ENCODE data around the gene N4BP2L1. TPM values are rescaled to one million over a fixed set of nuclear protein-coding genes. Genes with fewer than 3 reads are reported as not detected.

Gene N4BP2L1
- total RNA-seq, 1 experiment from 2014 or later: 2.6 TPM

DNA sequence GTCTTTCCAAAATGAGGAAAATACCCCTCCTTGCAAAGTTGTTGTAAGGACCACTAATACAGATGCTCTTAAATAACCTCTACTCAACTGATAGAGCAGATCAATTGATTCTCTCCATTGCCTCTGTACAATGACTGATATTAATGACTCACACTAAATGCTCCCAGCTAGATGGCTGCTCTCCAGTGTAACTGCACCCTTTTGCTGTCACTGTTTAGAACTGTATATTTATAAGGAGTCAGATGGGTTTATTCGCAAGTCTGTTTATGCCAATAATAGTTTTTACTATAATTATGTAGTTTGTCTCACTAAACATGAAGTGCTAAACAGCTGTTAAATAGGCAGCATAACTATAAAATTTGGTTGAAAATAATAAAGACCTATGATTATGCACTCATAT, 21.0 kb upstream of the N4BP2L1 start:
- TF ChIP-seq, protein P1, sequence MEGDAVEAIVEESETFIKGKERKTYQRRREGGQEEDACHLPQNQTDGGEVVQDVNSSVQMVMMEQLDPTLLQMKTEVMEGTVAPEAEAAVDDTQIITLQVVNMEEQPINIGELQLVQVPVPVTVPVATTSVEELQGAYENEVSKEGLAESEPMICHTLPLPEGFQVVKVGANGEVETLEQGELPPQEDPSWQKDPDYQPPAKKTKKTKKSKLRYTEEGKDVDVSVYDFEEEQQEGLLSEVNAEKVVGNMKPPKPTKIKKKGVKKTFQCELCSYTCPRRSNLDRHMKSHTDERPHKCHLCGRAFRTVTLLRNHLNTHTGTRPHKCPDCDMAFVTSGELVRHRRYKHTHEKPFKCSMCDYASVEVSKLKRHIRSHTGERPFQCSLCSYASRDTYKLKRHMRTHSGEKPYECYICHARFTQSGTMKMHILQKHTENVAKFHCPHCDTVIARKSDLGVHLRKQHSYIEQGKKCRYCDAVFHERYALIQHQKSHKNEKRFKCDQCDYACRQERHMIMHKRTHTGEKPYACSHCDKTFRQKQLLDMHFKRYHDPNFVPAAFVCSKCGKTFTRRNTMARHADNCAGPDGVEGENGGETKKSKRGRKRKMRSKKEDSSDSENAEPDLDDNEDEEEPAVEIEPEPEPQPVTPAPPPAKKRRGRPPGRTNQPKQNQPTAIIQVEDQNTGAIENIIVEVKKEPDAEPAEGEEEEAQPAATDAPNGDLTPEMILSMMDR (IDR thresholded peaks at IDR 0.05; ENCODE audit: unreplicated experiment): no peak
- intact Hi-C loops (cut with micrococcal nuclease; ENCODE audit: unreplicated experiment): no loop called here
- no peak for DNase-seq
- Mint-ChIP-seq H3K4me1 (ENCODE audit: low read depth, unreplicated experiment) (no peaks in the 10 kb centered on the region), H3K9me3 (ENCODE audit: low read depth, unreplicated experiment) (no peaks in the 10 kb centered on the region), H3K27ac (ENCODE audit: unreplicated experiment) (no peak overlapping the region), H3K36me3 (ENCODE audit: insufficient read depth, unreplicated experiment) (no peaks in the 10 kb centered on the region), H3K27me3 (ENCODE audit: unreplicated experiment) (no peaks in the 10 kb centered on the region), H3K4me3 (ENCODE audit: low read depth, unreplicated experiment) (no peak overlapping the region)
- CTCF ChIA-PET: no interaction called here
- no TSS peak for BruUV-seq (replicated peaks)

DNA sequence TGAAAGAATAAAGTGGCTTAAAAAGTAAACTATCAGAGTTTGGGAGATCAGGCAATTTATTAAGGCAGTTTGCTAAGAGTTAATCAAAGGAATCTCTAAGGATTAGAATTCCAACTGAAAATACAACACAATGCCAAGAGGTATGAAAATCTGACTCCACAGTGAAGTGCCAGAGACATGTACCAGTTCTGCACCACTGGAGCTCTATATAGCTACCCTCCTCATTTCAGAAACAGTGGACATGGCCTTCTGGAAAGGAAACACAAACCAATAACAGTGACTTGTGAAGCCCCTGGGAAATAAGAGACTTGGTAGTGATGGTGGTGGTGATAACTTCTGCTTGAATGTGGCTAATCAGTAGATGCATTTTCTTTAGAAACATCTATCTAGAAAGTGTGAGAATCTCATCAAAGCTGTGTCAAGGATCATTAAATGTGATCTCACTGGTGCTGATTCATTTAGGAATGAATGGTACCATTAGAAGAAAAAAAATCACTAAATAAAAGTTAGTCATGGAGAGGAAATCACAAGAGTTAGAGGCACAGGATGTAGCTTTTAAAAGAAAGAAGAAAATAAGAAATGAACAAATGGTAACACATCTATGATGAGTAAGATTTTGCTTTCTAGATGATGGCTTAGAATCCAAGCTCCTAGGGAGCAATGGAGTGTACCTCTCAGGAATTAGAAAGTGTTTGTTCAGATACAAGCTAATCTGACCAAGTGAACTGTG, 20.1 kb upstream of the N4BP2L1 start:
- Mint-ChIP-seq H3K27me3 (ENCODE audit: unreplicated experiment) (no peaks in the 10 kb centered on the region), H3K4me1 (ENCODE audit: low read depth, unreplicated experiment) (peaks cover 3% of the 10 kb centered on the region), H3K4me3 (ENCODE audit: low read depth, unreplicated experiment) (no peak overlapping the region), H3K36me3 (ENCODE audit: insufficient read depth, unreplicated experiment) (peaks cover 6% of the 10 kb centered on the region), H3K9me3 (ENCODE audit: low read depth, unreplicated experiment) (no peaks in the 10 kb centered on the region), H3K27ac (ENCODE audit: unreplicated experiment) (no peak overlapping the region)
- no peak for DNase-seq
- intact Hi-C loops (cut with micrococcal nuclease; ENCODE audit: unreplicated experiment): no loop called here
- no TSS peak for BruUV-seq (replicated peaks)
- CTCF ChIA-PET: no interaction called here
- TF ChIP-seq, protein P1 (IDR thresholded peaks at IDR 0.05; ENCODE audit: unreplicated experiment): no peak

DNA sequence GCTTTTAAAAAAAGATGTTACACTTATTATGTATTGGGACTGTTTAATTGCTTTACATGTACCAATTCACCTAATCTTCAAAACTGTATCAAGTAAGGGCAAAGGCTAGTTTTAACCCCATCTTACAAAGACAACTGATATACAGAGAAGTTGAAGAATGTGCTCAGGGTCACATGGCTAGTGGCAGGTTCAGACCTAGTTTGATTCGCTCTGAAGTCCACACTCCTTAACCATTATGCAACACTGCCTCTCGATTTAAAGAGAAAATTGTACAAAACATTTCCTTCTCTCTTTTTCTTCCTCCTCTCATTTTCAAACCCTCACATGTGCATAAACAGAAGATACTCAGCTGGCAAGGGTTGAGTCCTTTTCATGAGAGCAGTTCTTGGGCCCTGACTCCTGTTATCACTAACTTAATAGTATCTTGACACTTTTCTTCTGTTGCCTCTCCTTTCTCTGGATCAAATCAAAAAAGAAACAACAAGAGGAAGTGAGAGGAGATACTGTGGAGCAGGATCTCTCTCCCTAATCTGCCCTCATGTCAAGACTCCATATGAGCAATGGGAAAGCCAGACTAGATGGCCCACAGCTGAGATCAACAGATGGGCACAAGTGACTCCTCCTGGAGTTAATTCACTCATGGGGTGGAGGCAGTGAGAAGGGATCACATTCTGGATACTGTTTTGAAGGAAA, 19.0 kb upstream of the N4BP2L1 start:
- no peak overlapping the region for H3K27ac Mint-ChIP-seq (ENCODE audit: unreplicated experiment)
- no TSS peak for BruUV-seq (replicated peaks)
- peaks cover 9% of the 10 kb centered on the region for H3K36me3 Mint-ChIP-seq (ENCODE audit: insufficient read depth, unreplicated experiment)
- peaks cover 8% of the 10 kb centered on the region for H3K4me1 Mint-ChIP-seq (ENCODE audit: low read depth, unreplicated experiment)
- no peak overlapping the region for H3K4me3 Mint-ChIP-seq (ENCODE audit: low read depth, unreplicated experiment)
- no peak for DNase-seq
- H3K27me3 Mint-ChIP-seq (ENCODE audit: unreplicated experiment): no peaks in the 10 kb centered on the region
- intact Hi-C loops (cut with micrococcal nuclease; ENCODE audit: unreplicated experiment): no loop called here
- CTCF ChIA-PET: no interaction called here
- TF ChIP-seq, protein P1 (IDR thresholded peaks at IDR 0.05; ENCODE audit: unreplicated experiment): no peak
- no peaks in the 10 kb centered on the region for H3K9me3 Mint-ChIP-seq (ENCODE audit: low read depth, unreplicated experiment)

DNA sequence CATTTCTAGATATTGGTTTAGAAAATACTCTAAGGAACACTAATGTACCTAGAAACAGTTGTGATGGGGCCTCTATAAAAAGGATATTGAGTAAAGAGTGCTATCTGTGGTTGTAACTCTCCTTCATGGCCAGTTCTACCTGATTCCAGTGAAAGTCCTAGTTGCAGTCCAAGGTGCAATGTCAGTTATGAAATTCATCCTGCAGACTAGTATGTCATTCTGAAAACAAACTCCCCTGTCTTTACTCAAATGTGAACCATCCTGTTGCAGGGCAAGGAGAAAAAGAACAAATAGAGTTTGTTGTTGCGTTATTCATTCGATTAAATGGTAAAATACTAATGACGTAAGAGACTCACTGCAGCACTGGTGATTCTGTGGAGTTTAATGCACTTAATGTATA, 18.3 kb upstream of the N4BP2L1 start:
- Mint-ChIP-seq H3K36me3 (ENCODE audit: insufficient read depth, unreplicated experiment) (peaks cover 9% of the 10 kb centered on the region), H3K4me1 (ENCODE audit: low read depth, unreplicated experiment) (peaks cover 8% of the 10 kb centered on the region), H3K4me3 (ENCODE audit: low read depth, unreplicated experiment) (no peak overlapping the region), H3K27ac (ENCODE audit: unreplicated experiment) (no peak overlapping the region), H3K9me3 (ENCODE audit: low read depth, unreplicated experiment) (no peaks in the 10 kb centered on the region), H3K27me3 (ENCODE audit: unreplicated experiment) (no peaks in the 10 kb centered on the region)
- DNase-seq: no peak
- BruUV-seq (replicated peaks): no TSS peak
- CTCF ChIA-PET: no interaction called here
- TF ChIP-seq, protein P1 (IDR thresholded peaks at IDR 0.05; ENCODE audit: unreplicated experiment): no peak
- intact Hi-C loops (cut with micrococcal nuclease; ENCODE audit: unreplicated experiment): no loop called here
